ENCODE data around the gene PODXL2.

The PODXL2 gene

GRCh38 chr3:127589600-127590281 lies 39.2 kb upstream of the PODXL2 start:
- Histone ChIP-seq H4K20me1 (peaks cover 48 to 57% (median 55%) of the 10 kb centered on the region in 11 experiments), H3K27me3 (no peaks in the 10 kb centered on the region), H3K4me3 (peak overlapping the region; percentile 79 to 99 (median 92)), H3K9ac (peak overlapping the region; percentile 87 to 97 (median 93)), H3K4me2 (peak overlapping the region; percentile 86 to 100 (median 98)), H3K4me1 (peaks cover 31 to 65% (median 49%) of the 10 kb centered on the region in 10 experiments), H3K9me3 (replicated peaks in 1 of 11) (no peaks in the 10 kb centered on the region), H3K36me3 (peaks cover 0 to 33% (median 13%) of the 10 kb centered on the region in 11 experiments; a peak in 13 of 22 replicates), H3K27ac (peak overlapping the region; percentile 83 to 96 (median 89))
- TF ChIP-seq Cebpa-rat (IDR thresholded peaks at IDR 0.05), result no peak

GRCh38 chr3:127590282-127590592 lies 38.7 kb upstream of the PODXL2 start:
- H3K4me2 ChIP-seq, result peak overlapping the region; percentile 86 to 100 (median 98)
- no peaks in the 10 kb centered on the region for H3K27me3 ChIP-seq
- peak overlapping the region; percentile 87 to 97 (median 93) for H3K9ac ChIP-seq
- peak overlapping the region; percentile 79 to 99 (median 92) for H3K4me3 ChIP-seq
- H4K20me1 ChIP-seq, result peaks cover 43 to 53% (median 50%) of the 10 kb centered on the region in 11 experiments
- peaks cover 0 to 28% (median 13%) of the 10 kb centered on the region in 11 experiments; a peak in 13 of 22 replicates for H3K36me3 ChIP-seq
- H3K4me1 ChIP-seq, result peaks cover 31 to 60% (median 49%) of the 10 kb centered on the region in 10 experiments
- peak overlapping the region; percentile 83 to 96 (median 89) for H3K27ac ChIP-seq
- no peaks in the 10 kb centered on the region for H3K9me3 ChIP-seq (replicated peaks in 1 of 11)
- TF ChIP-seq Cebpa-rat (IDR thresholded peaks at IDR 0.05), result no peak

DNA sequence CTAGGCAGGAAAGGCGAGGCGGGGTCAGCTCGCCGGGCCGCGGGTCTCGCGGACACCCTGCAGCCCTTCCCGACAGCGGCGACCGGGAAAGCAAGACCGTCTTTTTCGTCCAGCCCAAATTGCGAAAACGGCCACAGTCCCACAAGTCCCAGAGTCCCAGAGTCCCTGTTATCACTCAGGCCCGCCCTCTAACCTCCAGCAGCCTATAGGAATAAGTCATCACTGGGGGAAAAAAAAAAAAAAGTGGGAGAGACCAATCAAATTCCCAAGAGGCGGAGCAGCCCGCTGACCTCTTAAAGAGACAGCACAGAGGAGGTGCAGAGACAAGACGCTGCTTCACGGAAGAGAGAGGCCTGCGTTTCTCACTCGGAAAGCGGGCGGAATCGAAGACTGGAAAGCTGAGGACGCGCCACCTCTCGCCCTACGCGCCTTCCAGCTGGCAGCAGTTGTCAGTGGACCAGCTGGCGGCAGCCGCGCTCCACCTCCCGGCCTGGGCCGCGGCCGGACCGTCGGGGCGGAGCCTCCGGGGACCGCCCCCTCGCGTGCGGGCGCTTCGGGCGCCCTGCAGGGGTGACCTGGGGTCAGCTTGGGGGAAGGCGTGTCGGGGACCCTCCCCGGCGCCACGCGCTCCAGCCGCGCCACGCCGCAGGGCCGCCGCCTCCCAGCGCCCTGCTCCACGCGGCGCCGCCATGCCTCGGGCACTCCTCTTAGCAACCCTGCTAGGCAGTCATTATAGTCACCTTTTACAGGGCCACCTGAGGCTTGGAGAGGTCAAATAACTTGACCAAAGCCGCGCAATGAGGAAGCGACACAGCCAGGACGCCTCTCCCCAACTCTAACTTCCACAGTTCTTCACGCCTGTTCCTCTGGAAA lies 38.2 kb upstream of the PODXL2 start, which contains the start of gene TPRA1:
TPRA1 (minus strand) TSS at position 141 of the 873 bp plus-strand sequence. CDS start 10,587 bp downstream, outside the sequence.
- peaks cover 37 to 47% (median 44%) of the 10 kb centered on the region in 11 experiments for H4K20me1 ChIP-seq
- peak within 1 kb of the TSS; percentile 92 to 100 (median 98) for H3K4me2 ChIP-seq
- H3K27ac ChIP-seq, result peak within 1 kb of the TSS; percentile 83 to 96 (median 89)
- no peaks in the 10 kb centered on the region for H3K27me3 ChIP-seq
- no peak for TF ChIP-seq Cebpa-rat (IDR thresholded peaks at IDR 0.05)
- peaks cover 0 to 23% (median 11%) of the 10 kb centered on the region in 11 experiments; a peak in 12 of 22 replicates for H3K36me3 ChIP-seq
- H3K9ac ChIP-seq, result peak within 1 kb of the TSS; percentile 87 to 97 (median 93)
- H3K4me1 ChIP-seq, result peaks cover 31 to 54% (median 44%) of the 10 kb centered on the region in 10 experiments
- H3K4me3 ChIP-seq, result peak within 1 kb of the TSS; percentile 79 to 99 (median 92)
- H3K9me3 ChIP-seq (replicated peaks in 1 of 11), result no peaks in the 10 kb centered on the region

DNA sequence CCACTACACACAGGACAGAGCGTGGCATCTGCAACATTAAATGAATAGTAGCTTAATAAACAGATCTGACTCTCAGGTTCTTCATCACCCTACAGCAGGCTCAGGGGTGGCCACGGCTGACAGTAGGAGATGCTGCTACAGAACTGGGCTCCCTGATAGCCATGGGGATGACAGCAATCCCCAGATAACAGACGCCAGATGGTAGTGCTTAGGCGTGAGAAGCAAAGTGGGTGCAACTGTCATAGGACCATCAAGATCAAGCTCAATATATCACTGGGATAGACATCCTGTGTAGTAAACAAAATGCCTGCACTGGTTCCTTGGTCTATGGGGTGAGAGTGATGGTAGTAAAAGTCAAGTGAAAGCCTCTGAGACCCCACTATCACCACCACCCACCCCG lies 35.8 kb upstream of the PODXL2 start:
- Histone ChIP-seq H3K4me2 (0 out of 22 replicates have a peak overlapping the region, but pooled peaks of 1 of the 11 experiments have one; percentile 97), H3K36me3 (peaks cover 0 to under 1% (median 0%) of the 10 kb centered on the region in 11 experiments; a peak in 3 of 22 replicates), H4K20me1 (peaks cover 13 to 23% (median 21%) of the 10 kb centered on the region in 11 experiments), H3K4me1 (peaks cover 26 to 45% (median 39%) of the 10 kb centered on the region in 10 experiments), H3K4me3 (no peak overlapping the region), H3K27me3 (no peaks in the 10 kb centered on the region), H3K27ac (no peak overlapping the region), H3K9ac (no peak overlapping the region), H3K9me3 (replicated peaks in 1 of 11) (no peaks in the 10 kb centered on the region)
- TF ChIP-seq Cebpa-rat (IDR thresholded peaks at IDR 0.05), result no peak

- H3K4me3 ChIP-seq, result no peak overlapping the region
- no peak overlapping the region for H3K27ac ChIP-seq
- H3K27me3 ChIP-seq, result no peaks in the 10 kb centered on the region
- no peak for TF ChIP-seq Cebpa-rat (IDR thresholded peaks at IDR 0.05)
- H3K4me1 ChIP-seq, result peaks cover 37 to 50% (median 43%) of the 10 kb centered on the region in 10 experiments
- H4K20me1 ChIP-seq, result peaks cover 0 to 2% (median 0%) of the 10 kb centered on the region in 11 experiments; a peak in 7 of 22 replicates
- H3K4me2 ChIP-seq, result no peak overlapping the region
- peaks cover 0 to 13% (median 11%) of the 10 kb centered on the region in 11 experiments; a peak in 16 of 22 replicates for H3K36me3 ChIP-seq
- H3K9ac ChIP-seq, result no peak overlapping the region
- no peaks in the 10 kb centered on the region for H3K9me3 ChIP-seq (replicated peaks in 1 of 11)
These were observed 33.7 kb upstream of the PODXL2 start for GRCh38 chr3:127595303-127595702.

DNA sequence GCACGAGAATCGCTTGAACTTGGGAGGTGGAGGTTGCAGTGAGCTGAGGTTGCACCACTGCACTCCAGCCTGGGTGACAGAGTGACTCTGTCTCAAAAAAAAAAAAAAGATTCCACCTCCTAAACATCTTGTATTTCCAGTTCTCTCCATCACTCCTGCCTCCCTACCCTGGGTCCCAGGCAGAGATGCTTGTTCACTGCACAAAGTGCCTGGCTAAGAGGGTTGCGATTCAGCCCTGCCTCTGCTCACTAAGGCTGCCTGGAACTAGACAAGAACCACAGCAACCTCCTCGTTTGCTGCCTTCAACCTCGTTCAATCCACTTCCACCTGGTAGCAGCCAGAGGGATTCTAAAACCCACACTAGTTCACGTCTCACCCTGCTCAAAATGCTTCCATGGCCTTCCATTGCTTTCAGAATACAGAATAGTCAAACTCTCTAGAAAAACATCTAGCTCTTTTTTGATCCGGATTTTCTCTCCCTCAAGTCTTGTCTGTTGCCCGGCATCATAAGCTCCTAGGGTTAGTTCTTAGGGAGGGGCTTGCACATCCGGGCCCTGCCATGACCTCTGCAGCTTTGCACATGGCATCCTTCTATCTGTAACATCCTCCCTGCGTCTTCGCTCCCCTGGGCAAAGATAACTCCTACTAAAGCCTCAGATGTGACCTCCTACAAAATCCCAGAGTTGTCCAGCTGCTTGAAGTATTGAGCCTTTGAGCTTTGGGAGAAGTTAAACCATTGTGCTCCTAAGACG lies 31.8 kb upstream of the PODXL2 start:
- peak overlapping the region in 8 of 11 experiments; percentile 75 to 99 (median 97); a peak in 10 of 22 replicates for H3K27ac ChIP-seq
- peak overlapping the region in 8 of 10 experiments; percentile 68 to 86 (median 75); a peak in 12 of 20 replicates for H3K4me3 ChIP-seq
- H3K36me3 ChIP-seq, result peaks cover 0 to 32% (median 29%) of the 10 kb centered on the region in 11 experiments; a peak in 18 of 22 replicates
- H3K9ac ChIP-seq, result peak overlapping the region in 8 of 11 experiments; percentile 92 to 99 (median 97); a peak in 11 of 22 replicates
- peaks cover 0 to 6% (median 2%) of the 10 kb centered on the region in 11 experiments; a peak in 6 of 22 replicates for H4K20me1 ChIP-seq
- H3K27me3 ChIP-seq, result no peaks in the 10 kb centered on the region
- no peaks in the 10 kb centered on the region for H3K9me3 ChIP-seq (replicated peaks in 1 of 11)
- no peak for TF ChIP-seq Cebpa-rat (IDR thresholded peaks at IDR 0.05)
- H3K4me1 ChIP-seq, result peaks cover 28 to 52% (median 50%) of the 10 kb centered on the region in 10 experiments
- peak overlapping the region; percentile 67 to 98 (median 91) for H3K4me2 ChIP-seq

GRCh38 chr3:127598841-127599570 lies 30.0 kb upstream of the PODXL2 start:
- H3K36me3 ChIP-seq, result peaks cover 0 to 50% (median 47%) of the 10 kb centered on the region in 11 experiments; a peak in 20 of 22 replicates
- peak overlapping the region; percentile 68 to 86 (median 75) for H3K4me3 ChIP-seq
- peak overlapping the region; percentile 78 to 99 (median 96); a peak in 21 of 22 replicates for H3K9ac ChIP-seq
- H3K4me2 ChIP-seq, result peak overlapping the region; percentile 71 to 98 (median 93)
- peak overlapping the region in 10 of 11 experiments; percentile 69 to 99 (median 97); a peak in 20 of 22 replicates for H3K27ac ChIP-seq
- H3K9me3 ChIP-seq (replicated peaks in 1 of 11), result no peaks in the 10 kb centered on the region
- peaks cover 25 to 55% (median 46%) of the 10 kb centered on the region in 10 experiments for H3K4me1 ChIP-seq
- H3K27me3 ChIP-seq, result no peaks in the 10 kb centered on the region
- no peak for TF ChIP-seq Cebpa-rat (IDR thresholded peaks at IDR 0.05)
- peaks cover 0 to 17% (median 5%) of the 10 kb centered on the region in 11 experiments; a peak in 8 of 22 replicates for H4K20me1 ChIP-seq

All from BLaER1 treated with 17β-estradiol and CSF1 and Interleukin-3, amounts not matched to agents 10 nM and 100 nM (cell line).